HG03066 (cell line): ENCODE data around the gene GPAM.
A peak's percentile ranks its signal among the peaks of the same experiment; 100 is the strongest.

Experiments
- ATAC-seq: cut with Tn5 transposase; IDR thresholded peaks from one replicate; pipeline ENCODE4 v1.9.1; 2021; ENCODE audit warnings: low read depth; ENCODE audit not compliant: unreplicated experiment

GPAM gene

GRCh38 chr10:112184379-112184778 lies 814 bp upstream of the GPAM start:
- no peak for ATAC-seq

- ATAC-seq: no peak
Observed at GRCh38 chr10:112184052-112184371, 447 bp upstream of the GPAM start.

GRCh38 chr10:112182784-112183328 lies 709 bp downstream of the GPAM start:
- no peak for ATAC-seq

GRCh38 chr10:112177247-112177646 lies 6.3 kb downstream of the GPAM start:
- ATAC-seq: no peak

GRCh38 chr10:112176543-112176942 lies 7.0 kb downstream of the GPAM start:
- ATAC-seq: no peak

GRCh38 chr10:112175409-112175808 lies 8.2 kb downstream of the GPAM start:
- ATAC-seq: no peak

- no peak for ATAC-seq
Observed at GRCh38 chr10:112173206-112173605, 10.4 kb downstream of the GPAM start.

GRCh38 chr10:112168733-112169132 lies 14.8 kb downstream of the GPAM start:
- ATAC-seq: no peak

GRCh38 chr10:112166800-112167199 lies 16.8 kb downstream of the GPAM start:
- no peak for ATAC-seq

GRCh38 chr10:112161757-112162518 lies 21.6 kb downstream of the GPAM start:
- no peak for ATAC-seq

- ATAC-seq: no peak
Observed at GRCh38 chr10:112160834-112161233, 22.7 kb downstream of the GPAM start.

- ATAC-seq: no peak
Observed at GRCh38 chr10:112159469-112159868, 24.1 kb downstream of the GPAM start.

- no peak for ATAC-seq
Observed at GRCh38 chr10:112151524-112152039, 32.0 kb downstream of the GPAM start.

GRCh38 chr10:112148331-112148730 lies 35.2 kb downstream of the GPAM start:
- ATAC-seq: no peak

GRCh38 chr10:112146799-112147198 lies 36.8 kb downstream of the GPAM start:
- ATAC-seq: no peak

- no peak for ATAC-seq
Observed at GRCh38 chr10:112145263-112145662, 38.3 kb downstream of the GPAM start.

GRCh38 chr10:112143420-112143819 lies 40.1 kb downstream of the GPAM start:
- no peak for ATAC-seq

- ATAC-seq: no peak
Observed at GRCh38 chr10:112141292-112141691, 42.3 kb downstream of the GPAM start.

- ATAC-seq: peak; percentile 99
Observed at GRCh38 chr10:112140110-112140970, 43.2 kb downstream of the GPAM start.

- ATAC-seq: no peak
Observed at GRCh38 chr10:112139176-112139575, 44.4 kb downstream of the GPAM start.
